Central memory CD4-positive, alpha-beta T cell (primary cell): ENCODE results near the gene CD2BP2.
"Not testable (repeated sequence)": the region's sequence is repeated elsewhere in the genome, so short reads cannot be mapped to it uniquely, and the experiment has no call there.

Source experiments
- DNase-seq: peaks from one replicate; pipeline ENCODE4 v3.0.0; 2022
- total RNA-seq, 3 experiments: gene quantifications; one replicate each; lab custom pipeline; 2026; lab: John Stamatoyannopoulos, UW

The CD2BP2 gene
- 65.4 to 137 (median 124) reads per million in 3 experiments for total RNA-seq

DNA sequence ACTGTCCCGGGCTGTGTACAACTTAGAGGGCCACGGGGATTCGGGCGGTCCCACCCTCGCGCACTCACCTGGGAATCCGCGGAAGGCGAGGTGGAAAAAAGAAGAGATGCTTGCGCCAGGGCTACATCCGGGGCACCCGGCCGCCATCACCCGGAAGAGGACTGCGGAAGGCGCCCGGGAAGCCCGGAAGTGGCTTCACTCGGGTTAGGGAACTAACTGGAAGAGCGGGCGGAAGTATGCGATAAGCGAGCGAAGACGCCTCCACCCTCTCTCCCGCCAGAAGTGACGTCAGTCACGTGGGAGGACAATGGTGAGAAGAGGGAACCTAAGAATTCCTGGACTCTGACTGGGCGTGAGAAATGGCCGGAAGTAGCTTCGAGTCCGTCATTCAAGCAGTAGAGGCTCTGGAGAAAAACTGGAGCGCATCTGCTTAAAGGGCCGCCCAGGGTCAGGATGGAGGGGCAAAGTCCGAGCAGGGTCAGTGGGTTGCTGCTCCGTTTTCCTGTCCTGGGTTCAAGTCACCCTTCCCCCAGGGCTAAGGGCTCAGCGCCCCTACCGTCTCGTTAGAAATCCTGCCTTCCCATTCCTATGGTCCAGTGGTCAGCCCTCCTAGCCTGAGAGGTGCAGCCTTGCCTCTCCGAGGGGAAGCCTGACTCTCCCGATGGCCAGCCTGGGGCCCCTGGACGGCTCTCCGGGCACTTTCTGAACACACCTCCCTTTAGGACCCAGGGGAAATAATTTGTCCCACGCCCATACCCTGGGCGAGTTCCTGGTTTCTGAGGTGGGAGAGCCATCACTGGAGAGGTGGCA, at the start of gene CD2BP2:
Gene CD2BP2, minus strand, starts transcription at position 165 of the 810 bp plus-strand sequence. CDS start 627 bp downstream, outside the sequence.
- DNase-seq: peak; percentile 85

DNA sequence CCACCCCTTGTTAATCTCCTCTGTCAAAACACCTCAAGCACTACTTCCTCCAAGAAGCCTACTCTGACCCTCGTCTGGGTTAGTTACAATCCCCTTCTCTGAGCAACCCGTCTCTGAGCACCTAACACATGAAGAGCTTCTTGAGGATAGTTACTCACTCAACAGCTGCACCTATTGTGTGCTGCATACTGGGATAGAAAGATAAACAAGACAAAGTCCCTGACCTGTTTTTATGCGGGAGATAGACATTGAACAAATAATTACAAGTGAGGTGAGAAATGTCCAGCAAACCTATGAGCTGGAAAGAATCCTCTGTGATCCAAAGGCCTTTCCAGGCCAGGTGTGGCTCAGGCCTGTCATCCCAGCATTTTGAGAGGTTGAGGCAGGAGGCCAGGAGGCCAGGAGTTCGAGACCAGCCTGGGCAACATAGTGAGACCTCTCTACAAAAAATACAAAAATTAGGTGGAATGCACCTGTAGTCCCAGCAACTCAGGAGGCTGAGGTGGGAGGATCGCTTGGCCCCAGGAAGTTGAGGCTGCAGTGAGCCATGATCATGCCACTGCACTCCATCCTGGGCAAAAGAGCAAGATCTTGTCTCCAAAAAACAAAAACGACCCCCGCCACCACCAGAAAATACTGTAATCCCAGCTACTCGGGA, 46.8 kb upstream of the CD2BP2 start:
- no peak for DNase-seq

DNA sequence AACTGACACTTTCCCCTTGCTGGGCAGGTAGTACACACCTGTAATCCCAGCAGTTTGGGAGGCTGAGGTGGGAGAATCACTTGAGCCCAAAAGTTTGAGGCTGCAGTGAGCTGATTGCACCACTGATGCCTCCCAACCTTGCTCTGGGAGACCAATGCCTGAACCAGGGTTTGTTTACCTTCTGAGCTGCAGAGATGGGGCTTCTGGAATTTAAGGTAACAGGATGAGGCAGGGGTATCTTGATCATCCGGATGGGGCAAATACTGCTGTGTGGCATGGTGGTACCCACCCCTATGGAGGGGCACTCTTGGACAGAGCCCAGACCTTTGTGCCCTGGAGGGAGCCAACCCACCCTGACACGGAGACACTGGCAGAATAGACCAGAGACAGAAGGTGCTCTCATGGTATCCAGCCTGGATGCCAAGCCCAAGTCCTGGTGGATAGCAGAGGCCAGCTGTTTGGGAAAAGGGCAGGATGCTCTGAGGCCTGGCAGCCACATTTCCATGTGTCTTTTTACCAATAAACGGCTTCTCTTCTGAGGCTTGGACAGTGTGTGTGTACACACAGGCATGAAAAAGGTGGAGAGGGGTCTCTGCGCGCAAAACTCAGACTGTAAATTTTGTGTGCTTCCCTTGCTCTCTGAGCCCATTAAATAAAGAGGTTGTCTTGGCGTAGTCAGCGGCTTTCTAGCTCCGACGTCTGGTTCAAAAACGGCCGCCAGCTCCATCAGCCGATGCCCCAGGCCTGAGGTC, 44.5 kb upstream of the CD2BP2 start:
- no peak for DNase-seq

DNA sequence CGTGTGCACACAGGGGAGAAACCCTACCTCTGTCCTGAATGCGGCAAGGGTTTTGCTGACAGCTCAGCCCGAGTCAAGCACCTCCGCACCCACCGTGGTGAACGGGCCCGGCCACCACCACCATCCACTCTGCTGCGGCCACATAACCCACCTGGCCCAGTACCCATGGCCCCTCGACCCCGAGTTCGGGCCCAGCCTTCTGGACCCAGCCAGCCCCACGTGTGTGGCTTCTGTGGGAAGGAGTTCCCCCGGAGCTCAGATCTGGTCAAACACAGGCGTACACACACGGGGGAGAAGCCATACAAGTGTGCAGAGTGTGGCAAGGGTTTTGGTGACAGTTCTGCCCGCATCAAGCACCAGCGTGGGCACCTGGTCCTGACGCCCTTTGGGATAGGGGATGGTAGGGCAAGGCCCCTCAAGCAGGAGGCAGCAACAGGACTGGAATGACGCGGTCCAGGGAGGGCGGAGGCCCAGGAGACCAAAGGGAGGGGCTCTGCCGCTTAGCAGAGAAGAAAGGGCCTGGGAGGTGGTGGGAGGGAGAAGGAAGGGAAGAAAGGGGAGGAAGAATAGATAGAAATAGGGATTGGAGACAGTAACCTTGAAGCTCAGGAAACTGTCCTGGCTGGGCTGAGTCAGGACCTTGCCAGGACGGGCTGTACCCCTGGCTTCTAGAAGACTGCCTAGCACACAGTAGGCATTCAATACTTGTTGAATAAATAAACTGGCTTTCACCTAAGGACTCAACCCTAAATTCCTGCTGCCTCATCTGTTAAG, 43.7 kb upstream of the CD2BP2 start:
- no peak for DNase-seq

DNA sequence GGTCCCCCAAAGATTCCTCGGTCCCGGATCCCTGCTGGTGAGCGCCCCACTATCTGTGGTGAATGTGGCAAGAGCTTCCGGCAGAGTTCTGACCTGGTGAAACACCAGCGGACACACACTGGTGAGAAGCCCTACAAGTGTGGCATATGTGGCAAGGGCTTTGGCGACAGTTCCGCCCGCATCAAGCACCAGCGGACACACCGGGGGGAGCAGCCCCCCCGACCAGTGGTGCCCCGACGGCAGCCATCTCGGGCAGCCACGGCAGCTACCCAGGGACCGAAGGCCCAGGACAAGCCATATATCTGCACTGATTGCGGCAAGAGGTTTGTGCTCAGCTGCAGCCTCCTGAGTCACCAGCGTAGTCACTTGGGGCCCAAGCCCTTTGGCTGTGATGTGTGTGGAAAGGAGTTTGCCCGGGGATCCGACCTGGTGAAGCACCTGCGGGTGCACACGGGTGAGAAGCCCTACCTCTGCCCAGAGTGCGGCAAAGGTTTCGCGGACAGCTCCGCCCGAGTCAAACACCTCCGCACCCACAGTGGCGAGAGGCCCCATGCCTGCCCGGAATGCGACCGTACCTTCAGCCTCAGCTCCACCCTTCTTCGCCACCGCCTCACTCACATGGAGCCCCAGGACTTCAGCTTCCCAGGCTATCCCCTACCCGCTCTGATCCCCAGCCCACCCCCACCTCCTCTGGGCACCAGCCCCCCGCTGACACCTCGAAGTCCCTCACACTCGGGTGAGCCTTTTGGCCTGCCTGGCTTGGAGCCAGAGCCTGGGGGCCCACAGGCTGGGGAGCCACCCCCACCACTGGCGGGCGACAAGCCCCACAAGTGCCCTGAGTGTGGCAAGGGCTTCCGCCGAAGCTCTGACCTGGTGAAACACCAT, 42.9 kb upstream of the CD2BP2 start:
- no peak for DNase-seq

DNA sequence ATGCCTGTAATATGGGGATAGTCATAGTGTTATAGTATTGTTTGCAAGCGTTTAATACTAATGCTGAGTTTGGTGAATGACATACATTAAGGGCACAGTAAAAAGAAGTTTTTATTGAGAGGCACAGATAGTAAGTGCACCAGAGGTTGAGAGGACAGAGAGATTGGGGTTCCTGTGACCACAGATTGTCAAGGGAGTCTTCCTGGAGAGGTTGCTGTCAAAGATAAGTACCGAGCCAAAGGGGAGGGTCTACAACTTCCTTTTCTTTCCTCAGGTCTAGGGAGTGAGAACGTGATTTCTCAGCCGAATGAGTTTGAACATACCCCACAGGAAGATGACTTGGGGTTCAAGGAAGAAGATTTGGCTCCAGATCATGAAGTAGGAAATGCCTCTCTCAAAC, 41.9 kb upstream of the CD2BP2 start:
- no peak for DNase-seq

DNA sequence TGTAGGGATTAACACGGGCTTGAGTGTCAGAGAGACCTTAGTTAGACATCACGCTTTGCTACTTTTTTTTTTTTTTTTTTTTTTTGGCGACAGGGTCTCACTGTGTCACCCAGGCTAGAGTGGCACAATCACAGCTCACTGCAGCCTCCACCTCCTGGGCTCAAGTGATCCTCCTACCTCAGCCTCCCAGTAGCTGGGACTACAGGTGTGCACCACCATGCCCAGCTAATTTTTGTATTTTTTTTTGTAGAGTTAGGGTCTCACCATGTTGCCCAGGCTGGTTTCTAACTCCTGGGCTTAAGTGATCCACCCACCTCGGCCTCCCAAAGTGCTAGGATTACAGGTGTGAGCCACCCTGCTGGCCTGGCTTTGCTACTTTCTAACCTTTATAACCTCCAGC, 41.5 kb upstream of the CD2BP2 start:
- DNase-seq: not testable (repeated sequence)

DNA sequence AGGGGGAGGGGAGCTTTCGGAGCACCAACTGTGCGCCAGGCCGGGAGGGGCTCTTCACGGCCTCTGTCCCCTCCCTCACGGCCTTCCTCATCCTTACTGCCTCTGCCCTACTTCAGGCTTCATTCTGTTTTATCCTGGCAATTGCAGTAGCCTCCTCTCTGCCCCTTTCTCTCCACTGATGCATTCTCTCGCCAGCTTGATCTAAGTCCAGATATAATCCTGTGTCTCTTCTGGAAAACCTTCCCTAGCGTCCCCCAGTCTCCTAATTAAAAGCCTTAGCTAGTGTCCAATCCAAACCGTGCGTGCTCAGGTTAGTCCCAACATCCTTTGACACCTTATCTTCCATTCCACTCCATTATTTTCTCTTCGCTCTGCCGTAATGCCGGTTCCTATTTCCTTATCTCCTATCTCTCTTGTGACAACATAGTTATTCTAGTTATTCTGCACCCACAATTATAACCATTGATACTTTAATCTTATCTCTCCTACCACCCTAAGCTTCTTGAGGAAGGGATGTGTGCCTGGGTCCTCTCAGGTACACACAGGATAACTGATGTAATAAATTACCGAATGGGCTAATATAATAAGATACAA, 41.0 kb upstream of the CD2BP2 start:
- no peak for DNase-seq

DNA sequence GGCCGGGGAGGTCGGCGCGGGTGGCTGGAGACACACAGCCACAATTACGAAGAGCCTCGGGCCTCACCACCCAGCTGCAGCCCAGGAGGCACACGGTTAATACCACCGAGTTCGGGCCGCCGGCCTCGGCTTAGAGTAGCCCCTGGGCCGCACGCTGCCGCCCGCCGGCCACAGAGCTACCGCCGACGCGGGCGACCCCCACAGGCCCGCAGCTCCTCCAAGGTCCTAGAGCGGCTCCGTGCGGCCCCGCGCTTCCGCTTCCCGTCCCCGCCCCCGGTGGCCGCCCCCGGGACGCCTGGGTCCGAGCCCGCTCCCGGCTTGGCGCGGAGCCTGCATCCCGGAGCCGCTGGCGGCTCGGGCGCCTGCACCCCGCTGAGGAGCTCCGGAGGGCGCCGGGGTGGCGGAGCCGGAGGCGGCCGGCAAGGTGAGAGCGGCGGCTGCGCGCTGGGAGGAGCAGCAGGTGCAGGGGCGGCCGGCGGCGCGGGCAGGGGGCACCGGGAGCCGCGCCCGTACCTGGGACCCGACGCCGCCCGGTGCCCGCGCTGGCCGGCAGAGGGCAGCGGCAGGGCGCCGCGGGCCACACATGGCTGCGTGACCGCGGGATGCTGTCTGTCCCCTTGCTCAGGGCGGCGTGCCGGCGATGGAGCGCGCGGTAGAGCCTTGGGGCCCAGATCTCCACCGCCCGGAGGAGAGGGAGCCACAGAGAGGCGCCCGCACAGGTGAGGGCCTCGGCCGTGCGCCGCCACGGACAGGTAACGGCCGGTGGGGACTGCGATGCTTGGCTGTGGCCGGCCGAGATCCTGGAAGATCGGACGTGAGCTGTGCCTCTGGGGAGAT, 40.3 kb upstream of the CD2BP2 start, which contains the start of gene ZNF48:
Gene ZNF48, plus strand, starts transcription at position 266 of the 837 bp plus-strand sequence. Its CDS starts 375 bp downstream, at position 641.
- peak; percentile 40 for DNase-seq

DNA sequence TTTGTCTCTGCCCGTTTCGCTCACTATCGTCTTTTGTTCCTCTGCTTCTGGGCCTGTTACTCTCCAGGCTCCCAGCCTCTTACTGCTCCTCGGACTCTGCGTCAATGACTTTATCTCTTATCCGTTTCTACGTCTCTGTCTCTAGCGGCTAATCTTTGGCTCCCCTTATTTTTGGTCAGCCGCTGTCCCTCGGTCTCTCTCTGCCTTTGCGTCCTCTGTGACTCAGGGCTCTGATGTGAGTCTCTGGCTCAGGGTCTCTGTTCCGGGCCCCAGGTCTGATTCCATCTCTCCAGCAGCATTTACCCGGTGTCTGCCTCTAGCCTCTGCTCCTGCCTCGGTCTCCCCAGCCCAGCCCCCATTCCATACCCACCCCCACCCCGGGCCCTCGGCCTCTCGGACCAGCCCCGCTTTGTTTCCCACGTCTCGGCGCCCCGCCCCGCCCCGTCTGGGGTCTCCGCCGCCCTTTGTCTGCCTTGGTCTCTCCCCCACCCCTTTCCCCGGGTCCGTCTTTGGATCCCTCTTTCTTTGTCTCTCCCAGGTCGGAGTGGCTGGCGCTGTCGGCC, 39.6 kb upstream of the CD2BP2 start:
- DNase-seq: no peak

DNA sequence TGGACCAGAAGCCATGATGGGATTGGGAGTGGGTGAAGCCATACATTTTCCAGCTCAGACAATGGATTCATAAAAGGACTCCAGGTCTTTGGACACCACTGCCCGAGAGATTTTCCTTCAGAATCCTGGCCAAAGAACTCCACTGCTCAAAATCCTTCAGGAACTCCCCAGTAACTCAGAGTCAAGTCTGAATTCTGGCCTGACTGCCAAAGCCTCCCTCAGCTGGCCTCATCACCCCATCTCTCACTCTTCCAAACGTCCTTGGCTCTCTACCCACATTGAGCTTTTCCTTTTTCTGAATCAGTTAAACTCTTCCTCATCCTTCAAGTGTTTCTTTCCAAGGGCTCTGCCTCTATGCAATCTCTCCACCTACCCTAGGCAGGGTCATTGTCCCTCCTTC, 28.4 kb upstream of the CD2BP2 start:
- no peak for DNase-seq

DNA sequence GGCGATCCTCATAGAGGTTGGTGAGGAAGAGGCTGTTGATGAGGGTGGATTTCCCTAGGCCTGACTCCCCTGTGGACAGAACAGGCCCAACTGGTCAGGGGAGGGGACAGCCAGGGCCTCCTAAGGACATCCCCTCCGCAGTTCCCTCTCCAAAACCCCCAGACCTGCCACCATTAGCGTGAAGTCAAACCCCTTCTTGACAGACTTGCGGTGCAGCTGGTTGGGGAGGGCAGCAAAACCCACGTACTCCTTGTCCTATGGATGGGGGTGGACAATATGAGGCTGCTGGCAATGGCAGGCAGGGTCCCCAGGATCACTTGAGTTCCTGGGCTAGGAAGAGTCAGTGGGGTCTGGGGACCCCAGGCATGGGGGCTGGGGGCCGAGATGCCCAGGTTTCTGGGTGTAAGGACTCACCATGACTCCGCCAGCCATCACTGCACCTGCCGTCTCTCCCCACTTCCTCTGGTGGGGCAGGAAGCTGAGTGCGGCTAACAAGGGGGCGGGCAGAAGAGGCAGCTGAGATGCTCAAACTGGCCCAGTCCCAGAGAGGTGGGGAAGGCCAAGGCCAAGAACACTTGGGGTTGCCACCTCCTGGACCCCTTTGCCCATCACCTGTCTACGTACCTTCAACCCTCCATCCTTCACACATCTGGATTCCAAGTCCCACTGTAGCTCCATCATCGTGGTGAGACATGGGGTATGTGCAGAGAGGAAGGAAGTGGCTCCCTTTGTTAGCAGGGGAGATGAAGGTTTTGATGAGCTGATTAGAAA, 27.2 kb upstream of the CD2BP2 start, which contains the start of gene SEPTIN1:
Gene SEPTIN1, minus strand, starts transcription at position 451 of the 771 bp plus-strand sequence. Its CDS starts 19 bp downstream, at position 432.
- peak; percentile 81 for DNase-seq

DNA sequence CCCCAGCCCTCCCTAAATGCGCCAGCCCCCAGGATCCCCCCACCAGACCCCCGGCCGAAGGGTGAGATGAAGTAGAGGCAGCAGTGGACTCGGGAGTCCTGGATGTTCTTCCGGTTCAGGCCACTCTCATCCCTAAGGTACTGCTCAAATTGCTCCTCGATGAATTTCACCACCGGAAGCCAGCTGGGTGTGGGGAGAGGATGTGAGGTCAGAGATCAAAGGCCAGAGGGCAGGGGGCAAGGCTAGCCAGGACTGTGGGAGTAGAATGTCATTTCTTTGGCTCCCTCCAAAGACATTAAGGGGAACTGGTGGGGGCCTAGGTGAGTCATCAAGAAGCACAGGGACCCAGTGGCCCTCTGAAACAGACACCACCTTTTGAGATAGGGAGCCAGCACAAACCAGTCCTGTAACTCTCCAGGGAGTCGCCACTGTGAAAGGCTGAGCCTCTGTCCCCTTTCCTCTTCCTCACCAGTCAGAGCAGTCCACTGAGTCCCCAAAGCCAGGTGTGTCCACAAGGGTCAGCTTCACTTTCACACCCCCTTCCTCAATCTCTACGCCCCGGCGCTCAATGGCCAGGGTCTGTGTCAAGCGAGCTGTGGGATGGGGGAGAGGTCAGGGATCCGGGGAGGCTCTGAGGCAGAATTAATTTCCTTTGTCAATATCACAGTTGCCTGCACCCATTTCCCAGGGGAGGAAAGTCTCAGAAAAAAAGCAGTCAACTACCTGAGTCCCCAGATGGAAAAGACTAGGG, 26.4 kb upstream of the CD2BP2 start:
- DNase-seq: no peak

DNA sequence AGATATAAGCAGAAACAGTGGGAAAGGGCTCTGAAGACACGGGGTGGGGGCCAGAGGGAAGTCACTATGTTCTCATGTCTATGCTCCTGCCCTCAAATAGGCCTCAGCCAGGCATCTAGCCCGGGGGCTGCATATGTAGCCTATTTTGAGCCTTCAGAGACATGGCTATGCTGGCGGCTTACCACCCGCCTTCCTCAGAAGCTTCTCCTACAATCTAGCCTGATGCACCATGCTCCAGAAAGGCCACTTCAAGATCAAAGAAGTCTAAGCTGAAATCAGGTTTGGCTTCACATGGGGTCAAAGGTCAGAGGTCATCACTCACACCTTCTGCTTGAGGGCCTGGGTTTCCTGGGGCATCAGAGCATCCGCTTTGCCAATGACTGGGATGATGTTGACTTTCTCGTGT, 25.7 kb upstream of the CD2BP2 start:
- no peak for DNase-seq

DNA sequence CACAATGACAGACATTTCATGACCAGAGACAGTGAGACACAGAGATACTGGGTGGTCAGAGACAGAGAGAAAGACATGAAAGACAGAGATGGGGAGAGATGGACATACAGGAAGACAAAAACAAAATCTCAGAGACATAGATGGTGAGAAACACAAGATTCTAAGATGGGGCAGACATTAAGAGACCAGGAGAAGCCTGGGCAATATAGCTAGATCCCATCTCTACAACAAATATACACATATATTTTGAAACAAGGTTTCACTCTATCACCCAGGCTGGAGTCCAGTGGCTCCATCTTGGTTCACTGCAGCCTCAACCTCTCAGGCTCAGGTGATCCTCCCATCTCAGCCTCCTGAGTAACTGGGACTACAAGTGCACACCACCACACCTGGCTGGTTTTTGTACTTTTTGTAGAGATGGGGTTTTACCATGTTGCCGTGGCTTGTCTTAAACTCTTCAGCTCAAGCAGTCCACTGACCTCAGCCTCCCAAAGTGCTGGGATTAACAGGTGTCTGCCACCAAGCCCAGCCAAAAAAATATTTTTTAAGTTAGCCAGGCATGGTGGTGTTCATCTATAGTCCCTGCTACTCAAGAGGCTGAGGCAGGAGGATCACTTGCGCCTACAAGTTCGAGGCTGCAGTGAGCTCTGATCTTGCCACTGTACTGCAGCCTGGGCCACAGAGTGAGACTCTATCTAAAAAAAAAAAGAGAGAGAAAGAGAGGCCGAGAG, 25.1 kb upstream of the CD2BP2 start:
- DNase-seq: no peak

DNA sequence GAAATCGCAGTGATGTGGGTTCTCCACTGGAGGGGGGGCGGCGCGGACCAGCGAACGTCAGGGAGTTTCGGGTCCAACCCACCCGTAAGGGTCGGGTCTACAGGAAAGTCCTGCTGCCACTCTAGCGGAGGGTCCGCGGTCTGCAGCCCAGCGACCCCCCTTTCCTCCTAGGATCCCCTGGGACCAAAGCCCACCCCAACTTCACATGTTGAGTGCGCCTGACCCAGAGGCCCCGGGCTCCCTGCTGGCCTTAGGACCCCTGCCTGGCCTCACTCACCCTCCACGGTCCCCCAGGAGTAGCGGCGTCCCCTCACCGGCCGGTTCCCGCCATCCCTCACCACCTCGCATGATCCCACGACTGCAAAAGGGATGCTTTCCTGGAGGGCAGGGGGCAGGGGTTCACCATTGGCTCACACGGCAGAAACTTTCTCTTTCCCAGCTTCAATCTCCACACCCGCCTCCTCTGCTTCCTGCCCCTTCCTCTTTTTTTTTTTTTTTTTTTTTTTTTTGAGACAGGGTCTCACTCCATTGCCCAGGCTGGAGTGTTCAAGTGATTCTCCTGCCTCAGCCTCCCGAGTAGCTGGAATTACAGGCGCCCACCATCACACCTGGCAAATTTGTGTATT, 24.2 kb upstream of the CD2BP2 start:
- DNase-seq: no peak
